Activated CD8-positive, alpha-beta memory T cell treated with anti-CD3 and anti-CD28 coated beads for 1 hour (primary cell): ENCODE results near the gene CAPN9.

ENCODE experiments used
- DNase-seq, 2 donors: peaks; one replicate each; pipeline ENCODE4 v3.0.0-alpha.2; 2020; ENCODE audit warnings: low read depth in 1 of 2; ENCODE audit errors: extremely low read depth in 1 of 2

Gene CAPN9

DNA sequence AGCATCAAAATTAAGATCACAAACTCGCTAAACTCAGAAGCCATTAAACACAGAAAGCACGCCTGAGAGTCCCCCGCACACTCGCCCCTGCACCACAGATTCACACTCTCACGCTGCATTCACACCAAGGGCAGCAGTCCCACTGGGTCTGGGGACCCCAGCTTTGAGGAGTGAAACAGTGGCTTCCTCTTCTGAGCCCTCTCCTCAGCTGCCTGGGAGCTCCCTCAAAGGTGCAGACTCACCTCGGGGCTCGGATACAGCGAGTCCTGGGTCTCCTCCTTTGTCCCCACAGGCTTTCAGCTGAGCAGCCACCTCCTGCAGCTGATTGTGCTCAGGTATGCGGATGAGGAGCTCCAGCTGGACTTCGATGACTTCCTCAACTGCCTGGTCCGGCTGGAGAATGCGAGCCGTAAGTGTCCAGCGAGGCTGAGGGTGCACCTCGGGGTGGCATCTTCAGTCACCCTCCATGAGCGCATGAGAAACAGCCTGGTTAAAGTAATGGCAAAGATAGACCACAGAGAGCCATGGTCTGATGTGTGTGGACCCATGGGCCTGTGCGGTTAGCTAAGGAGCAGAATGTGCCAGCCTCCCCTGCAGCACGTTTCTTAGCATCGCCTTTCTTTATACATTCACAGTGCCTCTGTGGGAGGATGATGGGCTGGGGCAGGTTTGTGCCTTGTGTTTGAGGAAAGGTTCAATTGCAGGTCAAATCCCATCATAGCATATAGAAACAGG, 47.9 kb downstream of the CAPN9 start:
- DNase-seq = no peak

DNA sequence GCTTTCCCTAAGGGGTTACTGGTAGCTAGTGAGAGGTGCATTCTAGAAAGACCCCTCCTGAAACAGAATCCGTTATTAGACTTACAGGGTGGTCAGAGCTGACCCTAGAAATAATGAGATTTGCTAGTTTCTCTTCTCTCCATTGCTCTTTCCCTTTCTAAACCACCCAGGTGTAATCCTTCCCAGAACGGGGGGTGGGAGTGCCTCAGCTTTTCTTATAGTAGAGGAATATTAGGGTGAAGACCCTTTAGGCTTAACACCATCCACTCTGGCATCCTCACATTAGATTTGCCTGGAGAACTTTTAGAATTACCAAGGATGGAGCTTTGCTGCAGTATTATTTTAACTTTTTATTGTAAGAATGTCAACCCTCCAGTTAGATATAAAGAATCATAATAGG, 49.4 kb downstream of the CAPN9 start:
- DNase-seq = no peak

DNA sequence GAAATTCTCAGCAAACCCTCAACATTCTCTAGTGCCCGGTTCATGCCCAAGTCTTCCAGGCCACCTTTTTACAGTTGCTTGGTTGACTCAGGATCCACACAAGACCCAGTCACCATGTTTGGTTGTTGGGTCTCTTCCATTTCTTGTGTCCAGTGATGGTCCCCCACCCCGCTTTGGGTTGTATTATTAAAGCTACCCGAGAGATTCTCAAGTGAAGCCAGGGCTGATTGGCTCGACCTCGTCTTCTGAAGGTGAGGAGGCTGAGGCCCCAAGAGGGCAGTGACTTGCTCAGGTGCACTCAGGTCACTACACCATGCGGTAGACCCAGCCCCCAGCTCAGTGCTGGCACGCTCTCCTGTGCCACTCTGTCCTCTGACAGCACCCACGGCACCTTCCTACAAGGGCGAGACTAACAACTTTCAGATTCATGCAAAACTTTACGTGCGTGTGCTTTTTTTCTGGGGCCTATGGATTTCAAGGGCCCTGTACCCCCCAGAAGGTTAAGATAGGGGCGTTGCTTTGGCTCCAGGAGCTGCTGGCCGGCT, 50.3 kb downstream of the CAPN9 start:
- DNase-seq = no peak

DNA sequence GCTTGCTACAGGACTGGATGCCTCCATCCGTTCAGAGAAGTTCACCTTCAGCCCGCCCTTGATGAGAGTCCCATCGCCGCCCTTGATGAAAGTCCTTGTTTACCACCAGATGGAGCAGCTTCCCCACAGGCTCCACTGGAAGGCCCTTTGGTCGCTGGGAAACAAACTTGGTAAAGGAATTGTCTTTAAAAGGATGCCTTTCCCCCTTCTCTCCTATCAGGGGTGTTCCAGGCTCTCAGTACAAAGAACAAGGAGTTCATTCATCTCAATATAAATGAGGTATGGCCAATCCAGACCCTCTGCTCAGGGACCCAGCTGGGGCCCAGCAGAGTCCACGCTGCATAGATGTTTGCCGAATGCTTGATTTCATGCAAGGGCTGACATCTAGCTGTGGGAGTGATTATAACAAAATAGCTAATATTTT, 50.8 kb downstream of the CAPN9 start:
- DNase-seq = no peak

DNA sequence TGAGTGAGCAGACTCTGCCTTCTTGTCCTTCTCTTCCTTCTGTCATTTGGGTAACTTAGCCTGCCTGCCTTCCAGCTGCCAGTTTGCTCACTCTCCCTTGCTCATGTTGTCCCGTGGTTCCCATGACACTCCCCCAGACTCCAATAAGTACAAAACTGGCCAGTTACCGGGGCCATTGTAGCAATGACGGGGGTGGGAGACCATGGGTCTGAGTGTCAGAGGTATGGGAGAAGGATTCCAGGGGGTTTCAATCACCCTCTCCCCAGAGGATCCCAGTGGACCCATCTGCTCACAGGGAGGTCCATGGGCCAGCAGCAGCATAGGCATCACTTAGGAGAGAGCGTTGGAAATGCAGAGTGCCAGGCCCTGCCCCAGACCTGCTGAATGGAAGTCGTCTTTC, 51.3 kb downstream of the CAPN9 start:
- DNase-seq = no peak

DNA sequence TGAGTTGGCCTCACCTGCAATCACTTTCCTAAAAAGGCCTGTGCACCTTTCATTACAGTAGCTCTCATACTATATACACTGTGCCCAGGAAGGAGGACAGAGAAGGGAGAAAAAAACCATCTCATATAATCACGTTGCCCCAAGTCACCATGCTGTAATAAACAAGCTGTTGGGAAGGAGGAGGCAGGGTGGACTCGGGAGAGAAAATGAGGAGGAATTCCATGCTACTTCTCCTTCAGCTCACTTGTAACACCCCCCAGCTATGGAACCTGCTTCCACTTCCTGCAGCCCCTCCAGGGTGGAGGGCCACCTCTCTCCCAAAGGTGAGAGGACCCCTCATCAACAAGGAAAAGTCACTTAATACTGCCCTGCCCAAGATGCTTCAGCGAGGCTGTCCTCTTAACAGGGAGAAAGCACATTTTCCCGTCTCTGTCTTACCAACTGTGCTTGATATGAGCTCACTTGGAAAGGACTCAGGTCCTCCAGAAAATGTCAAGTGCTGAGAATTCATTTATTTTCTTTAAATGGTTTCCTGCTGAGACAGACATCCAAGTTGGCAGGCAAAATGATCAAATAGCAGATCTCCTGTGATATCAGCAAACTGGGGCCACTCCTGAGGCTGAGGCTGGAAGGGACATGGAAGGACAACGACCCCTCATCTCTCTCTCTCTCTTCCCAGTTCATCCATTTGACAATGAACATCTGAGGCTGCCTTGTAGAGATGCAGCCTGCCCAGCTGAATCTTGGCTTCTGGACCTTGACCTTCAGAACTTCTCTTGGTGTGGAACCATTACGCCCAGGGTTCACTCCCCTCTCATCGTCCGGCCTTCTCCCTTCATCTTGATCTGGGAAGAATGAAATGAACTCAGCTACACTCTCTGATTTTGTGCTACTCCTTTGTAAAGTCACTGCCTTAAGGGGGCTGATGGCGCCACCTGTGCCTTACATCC, 54.0 kb downstream of the CAPN9 start:
- no peak for DNase-seq

DNA sequence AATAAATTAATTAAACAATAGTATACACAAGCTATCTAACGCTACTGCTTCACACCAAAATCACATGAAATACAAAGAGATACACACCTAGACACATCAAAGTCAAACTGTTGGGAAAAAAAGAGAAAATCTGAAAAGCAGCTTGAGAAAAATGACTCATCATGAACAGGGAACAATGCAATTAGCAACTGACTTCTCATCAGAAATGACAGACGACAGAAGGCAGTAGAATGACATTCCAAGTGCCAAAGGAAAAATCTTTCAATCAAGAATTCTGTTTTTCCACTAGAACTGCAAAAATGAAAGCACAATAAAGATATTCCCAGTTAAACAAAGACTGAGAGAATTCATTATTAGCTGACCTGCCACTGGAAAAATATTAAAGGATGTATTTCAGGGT, 57.2 kb downstream of the CAPN9 start:
- no peak for DNase-seq

DNA sequence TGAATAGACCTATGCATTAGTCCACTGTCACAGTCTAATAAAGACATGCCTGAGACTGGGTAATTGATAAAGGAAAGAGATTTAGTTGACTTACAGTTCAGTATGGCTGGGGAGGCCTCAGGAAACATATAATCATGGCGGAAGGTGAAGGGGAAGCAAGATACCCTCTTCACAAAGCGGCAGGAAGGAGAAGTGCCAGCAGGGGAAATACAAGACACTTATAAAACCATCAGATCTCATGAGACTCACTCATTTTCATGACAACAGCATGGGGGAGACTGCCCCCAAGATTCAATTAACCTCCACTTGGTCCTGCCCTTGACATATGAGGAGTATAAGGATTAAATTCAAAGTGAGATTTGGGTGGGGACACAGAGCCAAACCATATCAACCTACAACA, 59.4 kb downstream of the CAPN9 start:
- DNase-seq = no peak

DNA sequence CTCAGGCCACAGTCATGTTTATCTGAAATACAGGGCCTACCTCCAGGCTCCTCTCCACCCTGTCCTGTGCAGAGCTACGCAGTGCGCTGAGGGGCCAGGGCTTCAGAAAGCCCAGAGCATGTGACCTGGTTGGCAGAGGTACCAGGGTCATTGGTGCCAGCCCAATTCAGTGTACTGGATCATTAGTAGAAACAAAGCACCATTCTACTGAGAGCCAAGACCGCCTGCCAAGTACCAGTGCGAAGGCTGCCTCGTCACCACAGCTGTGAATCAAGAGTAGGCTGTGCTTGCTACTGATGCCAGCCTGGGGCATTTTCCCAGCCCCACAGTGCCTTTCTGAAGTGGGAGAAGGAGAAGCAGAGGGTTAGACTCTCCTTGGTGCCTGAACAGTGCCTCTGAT, 59.8 kb downstream of the CAPN9 start:
- no peak for DNase-seq

DNA sequence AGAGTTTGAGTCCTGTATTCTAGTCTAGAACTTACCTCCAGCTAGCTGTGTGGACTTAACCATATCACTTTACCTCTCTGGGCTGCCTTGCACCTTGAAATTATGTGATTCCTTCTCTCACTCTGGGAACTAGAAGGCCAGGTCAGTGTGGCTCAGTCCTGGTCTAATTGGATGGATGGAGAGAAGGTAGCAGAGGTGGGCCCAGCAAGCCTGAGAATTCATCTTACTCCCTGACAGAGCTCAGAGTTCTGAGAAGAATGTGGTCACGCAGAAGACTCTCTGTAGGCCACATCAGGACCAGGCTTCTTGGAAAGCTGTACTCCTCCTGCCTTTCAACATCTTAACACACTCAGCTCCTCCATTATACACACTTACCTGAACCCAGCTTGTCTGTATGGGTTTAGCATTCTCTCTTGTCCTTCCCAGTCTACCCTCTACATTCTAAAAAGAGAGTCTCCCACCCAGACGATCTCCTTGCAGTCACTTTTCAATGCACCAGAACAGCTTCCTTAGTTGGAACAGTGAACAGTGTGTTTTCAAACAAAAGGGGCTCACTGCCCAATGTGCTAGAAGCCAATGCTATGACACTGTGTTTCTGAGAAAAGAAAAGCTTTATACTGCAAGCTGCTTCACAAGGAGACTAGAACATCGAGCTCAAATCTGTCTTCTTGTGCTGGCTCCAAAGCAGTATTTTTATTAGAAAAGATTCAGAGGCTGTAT, 60.5 kb downstream of the CAPN9 start:
- no peak for DNase-seq

DNA sequence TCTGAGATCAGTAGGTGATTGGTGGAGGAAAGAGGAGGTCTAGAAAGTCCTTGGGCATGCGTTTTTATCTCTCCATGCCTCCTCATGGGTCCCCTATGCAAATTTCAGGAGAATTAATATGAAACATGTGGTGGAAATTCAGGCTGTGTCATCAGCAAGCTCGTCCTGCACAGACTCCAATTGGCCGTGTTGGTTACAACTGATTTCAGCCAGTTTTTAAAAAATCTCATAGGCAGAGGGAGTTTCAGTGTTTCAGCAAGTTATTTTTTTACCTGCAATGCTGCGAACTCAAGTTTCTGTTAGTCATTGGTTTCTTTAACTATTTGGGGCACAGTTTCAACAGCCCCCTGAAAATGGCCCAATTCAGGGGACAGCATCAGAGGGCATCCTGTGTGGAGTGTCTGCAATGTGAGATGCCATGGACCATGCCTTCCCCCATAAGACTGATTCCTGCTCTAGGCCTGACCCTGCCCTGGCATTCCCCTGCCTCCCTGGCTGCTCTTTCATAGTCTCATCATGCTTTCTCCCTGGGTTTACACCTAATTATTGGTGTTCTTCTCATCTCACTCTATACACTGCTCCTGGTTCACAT, 61.2 kb downstream of the CAPN9 start:
- no peak for DNase-seq

DNA sequence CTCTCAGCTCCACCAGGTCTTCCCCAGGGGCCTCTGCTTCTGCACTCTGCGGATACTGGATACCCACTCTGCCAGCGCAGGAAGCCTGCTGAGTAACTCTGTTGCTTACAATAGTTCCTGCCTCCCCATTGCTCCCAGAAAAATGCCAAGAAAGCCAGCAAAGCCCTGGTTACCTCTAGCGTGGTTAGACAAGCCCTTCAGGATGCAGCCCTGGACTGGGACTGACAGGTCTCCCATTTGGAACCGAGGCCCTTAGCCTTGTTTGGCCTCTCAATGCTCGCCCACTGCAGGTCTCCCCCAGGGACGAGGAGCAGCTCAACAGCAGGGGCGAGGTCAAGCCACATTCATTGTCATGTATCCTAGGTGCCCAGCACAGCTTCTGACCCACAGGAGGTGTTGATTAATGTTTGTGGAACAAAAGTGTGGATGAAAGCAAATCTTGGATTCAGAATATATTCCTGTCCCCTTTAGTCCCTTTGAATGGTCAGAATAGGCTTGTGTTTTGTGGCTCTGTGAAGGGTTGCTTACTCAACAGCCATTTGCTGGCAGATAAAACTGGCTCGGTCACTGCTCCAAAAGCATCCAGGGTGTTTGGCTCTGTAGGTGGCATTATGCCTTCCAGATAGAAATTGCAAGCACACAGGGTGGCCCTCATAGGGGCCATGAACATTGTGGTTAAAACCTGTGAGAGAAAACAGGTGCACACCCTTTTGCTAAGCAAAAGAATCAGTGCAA, 62.2 kb downstream of the CAPN9 start:
- DNase-seq = no peak

DNA sequence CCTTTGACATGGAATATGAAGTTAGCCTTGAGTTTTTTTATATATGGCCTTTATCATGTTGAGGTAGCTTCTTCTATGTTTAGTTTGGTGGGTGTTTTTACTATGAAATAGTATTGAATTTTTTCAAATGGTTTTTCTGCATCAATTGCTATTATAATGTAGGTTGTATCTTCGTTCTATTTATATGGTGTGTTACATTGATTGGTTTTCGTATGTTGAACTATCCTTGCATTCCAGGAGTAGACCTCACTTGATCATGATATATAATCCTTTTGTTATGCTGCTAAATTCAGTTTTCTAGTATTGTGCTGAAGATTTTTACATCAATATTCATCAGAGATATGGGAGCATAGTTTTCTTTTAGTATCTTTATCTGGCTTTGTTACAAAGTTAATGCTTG, 65.4 kb downstream of the CAPN9 start:
- DNase-seq = no peak

DNA sequence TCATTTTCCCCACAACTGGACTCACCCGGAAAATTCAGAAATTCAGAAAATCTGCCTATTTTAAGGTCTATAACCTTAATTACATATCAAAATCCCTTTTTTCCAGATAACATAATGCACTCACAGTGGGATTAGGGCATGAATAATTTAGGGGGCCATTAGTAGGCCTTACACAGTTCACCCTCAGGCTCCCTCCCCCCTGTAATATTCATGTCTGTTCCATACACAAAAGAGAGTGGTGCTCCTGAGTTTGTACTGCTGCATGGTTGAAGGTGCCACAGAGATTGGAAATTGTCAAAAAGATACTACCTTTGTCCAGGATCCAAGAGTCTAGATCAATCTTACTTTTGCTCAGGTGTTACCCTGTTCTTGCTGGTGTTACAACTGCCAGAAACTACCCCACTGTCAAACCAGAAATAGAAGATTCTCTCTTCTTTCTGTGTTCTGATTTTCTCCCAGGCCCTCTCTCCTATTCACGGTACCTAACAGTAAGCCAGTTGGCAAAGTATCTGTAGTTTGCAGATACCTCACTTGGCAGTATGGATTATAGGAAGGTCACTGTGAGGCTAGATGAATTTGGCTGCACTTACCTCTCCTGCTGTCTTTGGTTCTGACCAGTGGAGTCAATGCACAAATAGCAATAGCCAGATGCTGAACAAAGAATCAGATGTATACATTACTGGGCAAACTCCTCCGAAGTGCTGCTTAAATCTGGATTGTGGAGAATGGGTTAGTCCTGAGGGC, 67.9 kb downstream of the CAPN9 start:
- DNase-seq = no peak

DNA sequence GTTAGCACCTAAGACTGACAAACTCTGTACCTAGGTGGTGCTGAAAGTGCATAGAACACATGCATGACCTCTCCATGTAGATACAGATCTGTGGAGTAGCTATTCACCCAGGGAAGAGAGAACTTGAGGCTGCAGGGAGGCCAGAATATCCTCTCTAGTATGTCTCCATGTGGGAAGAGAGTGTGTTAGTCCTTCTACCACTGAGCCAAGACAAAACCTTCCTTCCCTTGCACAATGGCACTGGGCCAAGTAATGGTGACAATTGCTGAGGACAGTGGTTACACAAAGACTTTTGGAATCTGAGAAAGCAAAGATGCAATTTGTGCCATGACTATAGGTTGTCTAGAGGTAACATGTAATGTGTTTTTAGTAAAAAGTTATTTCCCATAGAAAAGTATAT, 68.8 kb downstream of the CAPN9 start:
- DNase-seq = no peak

DNA sequence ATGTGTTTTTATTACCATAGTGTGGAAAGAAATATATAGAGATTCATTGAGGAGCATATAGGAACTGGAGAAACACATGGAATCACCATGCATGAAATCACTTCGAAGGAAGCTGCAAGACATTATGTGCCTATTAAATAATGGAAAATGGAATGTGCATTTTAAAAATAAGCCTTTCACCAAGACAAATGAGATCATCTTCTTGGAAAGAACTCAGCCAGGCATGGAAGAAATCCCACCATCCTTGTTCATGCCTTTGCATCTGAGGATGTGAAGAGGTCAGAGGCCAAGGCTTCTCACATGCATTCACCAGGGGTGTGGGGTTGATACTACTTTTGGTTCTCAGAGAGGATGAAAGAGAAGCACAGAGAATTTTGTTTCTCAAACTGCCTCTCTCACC, 71.2 kb downstream of the CAPN9 start:
- DNase-seq = no peak

DNA sequence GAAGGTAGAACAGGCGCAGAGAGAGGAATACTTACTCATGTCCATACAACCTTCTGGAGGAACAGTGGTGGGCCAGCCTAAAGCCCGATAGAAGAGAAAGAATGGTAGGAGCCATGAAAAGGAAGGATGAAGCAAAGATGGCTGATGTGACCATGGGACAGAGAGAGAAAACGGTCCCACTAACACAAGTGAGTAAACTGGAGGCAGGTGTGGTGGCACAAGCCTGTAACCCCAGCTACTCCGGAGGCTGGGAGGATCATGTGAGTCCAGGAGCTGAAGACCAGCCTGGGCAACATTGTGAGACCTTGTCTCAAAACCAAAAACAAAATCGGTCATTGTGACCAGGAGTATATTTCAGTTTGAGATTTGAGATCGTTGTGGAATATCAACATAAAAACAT, 71.7 kb downstream of the CAPN9 start:
- DNase-seq = no peak

DNA sequence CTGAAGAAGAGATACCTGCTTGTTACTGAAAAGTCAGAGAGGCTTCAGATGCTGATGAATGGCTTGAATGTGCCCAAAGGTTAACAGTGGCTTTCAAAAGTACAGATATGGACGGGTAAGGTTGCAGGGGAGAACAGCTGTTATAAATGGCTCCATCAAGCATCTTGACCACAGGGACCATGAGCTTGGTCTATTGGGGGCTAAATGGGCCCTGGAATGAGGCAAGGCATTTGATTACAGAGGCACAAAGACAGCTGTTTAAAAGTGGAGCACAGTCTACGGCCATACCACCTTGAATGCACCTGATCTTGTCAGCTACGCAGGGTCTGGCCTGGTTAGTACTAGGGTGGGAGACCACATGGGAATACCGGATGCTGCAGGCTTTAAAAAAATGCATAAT, 72.8 kb downstream of the CAPN9 start:
- DNase-seq = no peak

DNA sequence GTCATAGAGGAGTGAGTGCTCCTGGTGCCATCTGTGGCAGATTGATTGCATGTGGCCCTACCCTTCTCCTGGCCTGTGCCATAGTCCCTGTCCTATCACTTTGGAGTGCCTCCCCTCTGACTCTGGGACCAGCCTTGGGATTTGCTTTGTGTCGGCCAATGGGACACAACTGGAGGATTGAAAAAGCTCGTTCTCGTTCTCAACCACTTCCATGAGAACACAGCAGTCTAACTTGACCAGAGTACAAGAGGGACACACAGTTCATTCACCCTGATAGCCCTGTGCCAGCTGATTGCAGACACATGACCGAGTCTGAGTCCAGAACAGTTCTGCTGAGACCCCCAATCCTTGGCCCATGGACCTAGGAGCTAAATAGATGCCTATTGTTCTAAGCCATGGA, 73.4 kb downstream of the CAPN9 start:
- DNase-seq = no peak

DNA sequence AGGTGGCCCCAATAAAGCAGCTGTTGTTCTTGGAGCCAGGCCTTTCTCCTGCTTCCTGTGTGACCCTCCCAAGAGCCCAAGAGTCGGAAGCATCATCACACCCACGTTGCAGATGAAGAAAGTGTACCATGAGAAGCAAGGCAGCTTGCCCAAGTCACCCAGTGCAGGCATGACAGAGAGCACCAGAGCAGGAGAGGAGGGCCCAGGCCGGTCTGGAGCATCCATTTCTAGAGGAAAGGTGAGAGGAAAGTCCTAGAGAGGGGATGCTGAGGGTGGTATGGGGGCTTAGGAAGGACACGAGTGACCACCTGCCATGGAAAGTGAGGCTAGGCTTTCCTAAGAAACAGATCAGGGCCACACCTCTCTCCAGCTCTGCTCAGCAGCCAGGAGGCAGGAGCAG, 74.2 kb downstream of the CAPN9 start:
- DNase-seq = no peak
